NCI-H748 (cell line): ENCODE data around the gene SYNRG.
"Not testable (repeated sequence)": the region's sequence is repeated elsewhere in the genome, so short reads cannot be mapped to it uniquely, and the experiment has no call there.

Source experiments
- DNase-seq: peaks from one replicate; lab custom pipeline; 2025; ENCODE audit not compliant: unreplicated experiment; lab: John Stamatoyannopoulos, UW

The SYNRG gene

DNA sequence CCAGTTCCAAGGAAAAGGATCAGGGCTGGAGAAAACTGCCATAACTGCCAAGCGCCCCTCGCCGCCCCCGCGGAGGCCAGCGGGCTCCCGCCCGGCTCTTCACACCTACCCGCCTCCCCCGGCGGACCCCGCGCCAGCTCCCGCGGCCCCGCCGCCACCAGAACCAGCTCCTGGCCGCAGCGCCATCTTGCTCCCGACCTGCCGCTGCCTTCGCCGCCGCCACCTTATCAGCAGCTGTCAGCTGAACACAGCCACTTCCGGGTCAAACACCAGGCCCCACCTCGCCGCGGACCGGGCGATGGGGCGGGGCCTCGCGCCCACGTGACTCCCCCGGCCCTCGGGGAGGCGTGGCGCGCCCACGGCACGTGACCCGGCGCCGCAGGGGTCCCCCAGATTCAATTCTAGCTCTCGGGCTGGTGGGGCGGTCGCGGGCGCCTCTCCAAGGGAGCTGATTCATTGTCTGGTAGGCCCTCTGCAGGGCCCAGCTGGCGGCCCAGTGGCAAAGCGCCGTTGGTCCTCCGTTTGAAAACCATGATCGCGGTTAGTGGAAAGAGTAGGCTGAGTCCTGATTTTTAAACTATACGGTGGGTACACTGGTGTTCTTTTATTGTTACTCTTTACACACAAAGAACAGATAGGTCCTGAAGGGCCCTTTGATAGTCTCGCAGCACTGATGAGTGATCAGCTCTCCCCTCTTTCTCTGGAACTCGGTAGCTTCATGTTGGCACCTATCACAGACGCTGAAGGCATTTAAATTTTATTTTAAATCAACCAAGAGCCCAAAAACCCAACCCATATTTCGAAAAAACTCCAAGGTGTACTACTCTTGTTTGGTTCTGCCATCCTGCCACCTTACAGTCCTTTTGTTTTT, at the start of gene SYNRG:
Gene SYNRG (minus strand): TSS at position 249 of the 871 bp plus-strand sequence. CDS start 63 bp downstream, at position 186.
- DNase-seq, result peak; percentile 97

DNA sequence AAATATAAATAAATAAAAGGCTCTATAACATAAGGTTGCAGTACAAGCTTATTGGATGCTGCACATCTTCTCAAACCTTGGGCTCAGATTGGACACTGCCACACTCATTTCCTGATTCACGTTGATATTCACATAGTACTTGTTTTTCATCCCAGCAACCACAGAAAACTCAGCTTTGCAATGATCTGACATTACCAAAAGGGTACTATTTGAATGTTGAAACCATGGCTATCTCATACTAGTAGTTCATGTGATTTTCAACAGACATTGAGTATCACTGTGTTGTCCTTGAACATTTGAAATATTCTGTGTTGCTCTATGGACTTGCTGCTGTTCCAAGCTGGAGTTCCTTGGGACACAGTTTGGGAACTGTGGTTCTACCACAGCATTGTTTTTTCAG, 48.0 kb upstream of the SYNRG start:
- no peak for DNase-seq

GRCh38 chr17:37651849-37652248, 42.6 kb upstream of the SYNRG start:
- no peak for DNase-seq

DNA sequence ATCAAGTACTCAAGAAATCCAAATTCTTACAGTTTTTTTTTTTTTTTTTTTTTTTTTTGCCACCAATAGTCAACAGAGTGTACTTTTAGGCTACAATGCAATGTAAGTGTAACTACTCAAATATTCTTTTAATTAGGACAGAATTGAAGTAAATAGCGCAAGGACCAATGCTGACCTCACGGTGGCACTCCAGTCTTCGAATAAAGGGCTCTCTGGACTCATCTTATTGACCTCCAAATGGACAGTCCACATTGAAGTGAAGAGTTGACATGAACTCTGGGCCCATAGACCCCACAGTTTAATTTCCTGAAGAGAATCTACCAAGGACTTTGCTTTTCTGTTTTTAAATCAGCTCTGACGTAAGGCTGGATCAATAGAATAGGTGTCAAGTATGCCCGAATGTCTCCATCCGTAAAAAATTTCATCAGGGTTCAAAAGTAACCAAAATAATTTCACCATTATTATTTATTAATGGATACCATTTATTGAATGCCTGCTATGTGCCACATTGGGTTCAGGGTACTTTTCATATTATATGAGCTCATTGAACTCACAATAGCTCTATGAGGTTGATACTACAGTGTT, 41.3 kb upstream of the SYNRG start:
- DNase-seq, result peak; percentile 53

- DNase-seq, result no peak
Observed at GRCh38 chr17:37648555-37648954, 39.3 kb upstream of the SYNRG start.

DNA sequence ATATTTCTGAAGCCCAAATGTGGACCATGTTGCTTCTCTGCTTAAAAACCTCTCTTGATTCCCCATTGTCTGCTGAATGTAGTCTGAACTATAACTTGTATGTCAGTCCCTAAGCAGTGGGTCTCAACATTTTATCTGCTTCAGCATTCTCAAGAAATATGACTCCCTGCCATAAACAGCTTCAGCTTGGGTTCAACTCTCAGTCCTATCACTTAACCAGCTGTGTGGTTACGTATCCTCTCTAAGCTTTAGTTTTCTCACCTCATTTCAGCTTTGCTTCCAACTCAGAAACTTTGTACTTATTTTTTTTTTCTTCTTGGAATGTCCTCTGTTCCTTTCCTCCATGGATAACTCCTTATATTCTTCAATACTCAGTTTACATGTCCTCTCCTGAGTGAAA, 38.6 kb upstream of the SYNRG start:
- no peak for DNase-seq

DNA sequence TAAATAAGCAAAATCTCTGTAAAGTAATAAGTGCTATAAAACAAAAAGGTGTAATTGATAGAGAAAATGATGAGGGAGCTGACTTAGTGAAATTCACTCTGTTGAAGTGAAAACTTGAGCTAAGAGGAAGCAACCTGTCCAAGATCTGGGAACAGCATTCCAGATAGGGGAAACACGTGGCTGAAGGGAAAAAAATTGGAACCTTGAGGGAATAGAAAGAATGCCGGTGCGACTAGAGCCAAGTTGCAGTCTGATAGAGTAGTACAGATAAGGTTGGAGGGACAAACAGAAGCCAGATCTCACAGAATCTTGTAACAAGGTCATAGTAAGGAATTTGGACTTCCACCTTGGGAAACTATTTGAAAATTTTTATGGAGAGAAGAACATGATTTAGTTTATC, 34.7 kb upstream of the SYNRG start:
- peak; percentile 22 for DNase-seq

- peak; percentile 92 for DNase-seq
Observed at GRCh38 chr17:37643118-37643766, 34.0 kb upstream of the SYNRG start, which contains the start of gene DDX52. Gene DDX52 (minus strand): TSS chr17:37643446. CDS start chr17:37643420, 26 bp downstream.

- DNase-seq, result peak; percentile 48
Observed at GRCh38 chr17:37642681-37643080, 33.5 kb upstream of the SYNRG start.

DNA sequence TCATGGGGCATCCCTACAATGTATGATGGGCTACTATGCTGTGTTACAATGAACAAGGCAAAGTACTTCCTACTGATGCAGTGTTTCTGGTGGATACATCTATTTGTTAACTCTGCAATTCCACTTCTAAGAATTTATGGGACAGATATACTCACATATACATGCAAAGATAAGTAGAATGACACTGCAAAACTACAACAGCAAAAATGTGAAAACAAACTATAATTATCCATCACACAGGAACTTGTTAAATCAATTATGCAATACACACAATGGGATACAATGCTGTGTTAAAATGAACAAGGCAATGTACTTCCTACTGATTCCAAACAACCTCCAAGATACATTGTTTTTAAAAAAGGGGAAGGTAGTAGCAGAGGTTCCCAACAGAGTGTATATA, 30.8 kb upstream of the SYNRG start:
- no peak for DNase-seq

- DNase-seq, result no peak
Observed at GRCh38 chr17:37637956-37638355, 28.7 kb upstream of the SYNRG start.

DNA sequence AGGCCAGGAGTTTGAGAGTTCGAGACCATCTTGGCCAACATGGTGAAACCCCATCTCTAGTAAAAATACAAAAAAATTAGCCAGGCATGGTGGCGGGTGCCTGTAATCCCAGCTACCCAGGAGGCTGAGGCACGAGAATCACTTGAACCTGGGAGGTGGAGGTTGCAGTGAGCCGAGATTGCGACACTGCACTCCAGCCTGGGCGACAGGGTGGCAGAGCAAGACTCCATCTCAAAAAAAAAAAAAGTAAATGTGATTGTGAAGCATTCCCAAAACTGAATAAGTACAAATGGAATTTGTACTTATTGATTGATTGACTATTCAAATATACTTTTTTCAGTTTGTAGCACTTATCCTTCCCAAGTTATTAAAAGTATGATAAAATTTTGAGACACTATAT, 7.2 kb upstream of the SYNRG start:
- not testable (repeated sequence) for DNase-seq

DNA sequence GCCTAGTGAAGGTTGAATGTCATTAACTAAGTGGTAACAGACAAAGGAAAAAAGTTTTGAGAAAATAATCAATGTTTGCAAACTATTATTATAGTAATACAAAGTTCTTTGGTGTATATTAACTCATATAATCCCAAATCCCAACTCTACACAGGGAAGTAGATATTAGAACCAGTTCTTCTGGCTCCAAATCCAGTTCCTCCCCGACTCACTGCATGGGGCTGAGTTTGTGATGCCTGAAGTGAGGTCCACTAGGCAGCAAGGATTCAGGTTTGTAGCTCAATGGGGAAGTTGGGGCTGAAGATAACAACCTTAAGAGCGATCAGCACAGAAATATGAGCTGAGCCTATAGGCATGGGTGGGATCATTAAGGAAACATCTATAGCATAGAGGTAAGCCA, 5.6 kb upstream of the SYNRG start:
- DNase-seq, result no peak

GRCh38 chr17:37614391-37614790, 5.2 kb upstream of the SYNRG start:
- no peak for DNase-seq

DNA sequence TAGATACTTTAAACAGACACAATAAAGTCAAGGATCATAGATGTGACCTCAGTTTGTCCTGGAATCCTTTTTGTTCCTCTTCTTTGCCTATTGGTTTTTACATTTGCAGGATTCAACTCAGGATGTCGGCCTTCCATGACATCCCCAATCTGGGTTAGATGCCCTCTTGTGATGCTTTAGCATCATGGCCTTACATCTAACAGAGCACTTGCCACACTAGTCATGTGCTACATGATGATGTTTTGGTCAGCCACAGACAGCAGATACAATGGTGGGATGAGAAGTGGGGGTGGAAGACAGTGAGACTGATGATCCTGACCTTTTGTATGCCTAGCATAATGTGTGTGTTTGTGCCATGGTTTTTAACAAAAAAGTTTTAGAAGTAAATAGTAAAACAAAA, 1.8 kb upstream of the SYNRG start:
- no peak for DNase-seq

GRCh38 chr17:37610041-37610420, 813 bp upstream of the SYNRG start:
- DNase-seq, result not testable (repeated sequence)

DNA sequence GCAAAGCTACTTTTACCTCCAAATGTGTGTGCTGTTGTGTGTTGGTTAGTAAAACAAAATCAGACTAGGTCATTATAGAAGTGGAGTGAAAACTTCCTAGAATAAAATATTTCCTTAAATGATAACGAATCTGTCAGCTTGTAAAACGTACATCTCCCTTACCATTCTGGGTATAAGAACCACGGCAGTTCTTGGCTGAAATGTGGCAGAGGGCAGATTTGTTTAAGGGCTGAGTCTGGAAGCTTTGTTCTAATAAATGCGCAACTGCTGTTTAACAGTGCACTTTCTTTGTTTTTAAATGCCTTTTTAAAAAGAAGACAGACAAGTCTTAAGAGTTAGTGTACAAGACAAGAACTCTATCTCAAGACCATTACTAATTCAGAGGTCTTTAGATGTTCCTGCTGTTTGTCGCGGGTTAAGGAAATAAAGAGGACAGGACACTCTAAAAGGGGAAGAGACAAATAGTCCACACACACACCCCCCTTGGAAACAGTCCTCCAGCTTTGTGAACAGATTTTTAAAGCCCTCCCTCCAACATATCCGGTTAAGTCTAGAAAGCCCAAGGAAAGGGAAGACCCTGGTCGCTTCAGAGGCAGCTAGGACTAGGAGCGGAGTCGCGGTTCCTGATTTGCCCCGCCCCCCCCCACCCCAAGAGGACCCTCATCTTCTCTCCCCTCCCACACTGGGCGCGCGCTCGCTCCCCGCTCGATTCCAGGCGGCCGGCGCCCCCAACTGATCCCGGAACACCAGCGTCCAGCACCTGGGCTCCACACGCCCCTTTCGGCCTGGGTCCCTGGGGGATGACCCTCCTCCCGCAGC, 658 bp downstream of the SYNRG start:
- DNase-seq, result peak; percentile 75

DNA sequence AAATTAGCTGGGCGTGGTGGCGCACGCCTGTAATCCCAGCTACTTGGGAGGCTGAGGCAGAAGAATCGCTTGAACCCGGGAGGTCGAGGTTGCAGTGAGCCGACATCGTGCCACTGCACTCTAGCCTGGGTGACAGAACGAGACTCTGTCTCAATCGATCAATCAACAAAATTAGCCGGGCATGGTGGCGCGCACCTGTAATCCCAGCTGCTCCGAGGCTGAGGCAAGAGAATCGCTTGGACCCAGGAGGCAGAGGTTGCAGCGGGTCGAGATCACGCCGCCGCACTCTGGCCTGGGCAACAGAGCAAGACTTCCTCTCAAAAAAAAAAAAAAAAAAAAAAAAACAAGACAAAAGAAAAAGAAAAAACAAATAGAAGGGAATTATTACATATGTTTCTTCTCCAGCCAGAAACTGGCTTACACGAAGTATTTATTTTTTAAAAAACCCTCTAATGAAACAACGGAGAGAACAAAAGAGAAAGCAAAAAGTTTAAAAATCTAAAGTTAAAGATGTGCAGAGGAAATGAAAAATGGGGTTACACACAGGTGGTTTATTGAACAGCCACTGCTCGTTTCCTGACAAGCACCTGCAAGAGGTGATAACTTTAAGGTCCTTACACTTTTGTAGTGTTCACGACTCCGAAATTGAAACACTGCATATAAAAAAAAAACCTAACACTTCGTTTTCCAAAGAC, 1.4 kb downstream of the SYNRG start:
- DNase-seq, result no peak

DNA sequence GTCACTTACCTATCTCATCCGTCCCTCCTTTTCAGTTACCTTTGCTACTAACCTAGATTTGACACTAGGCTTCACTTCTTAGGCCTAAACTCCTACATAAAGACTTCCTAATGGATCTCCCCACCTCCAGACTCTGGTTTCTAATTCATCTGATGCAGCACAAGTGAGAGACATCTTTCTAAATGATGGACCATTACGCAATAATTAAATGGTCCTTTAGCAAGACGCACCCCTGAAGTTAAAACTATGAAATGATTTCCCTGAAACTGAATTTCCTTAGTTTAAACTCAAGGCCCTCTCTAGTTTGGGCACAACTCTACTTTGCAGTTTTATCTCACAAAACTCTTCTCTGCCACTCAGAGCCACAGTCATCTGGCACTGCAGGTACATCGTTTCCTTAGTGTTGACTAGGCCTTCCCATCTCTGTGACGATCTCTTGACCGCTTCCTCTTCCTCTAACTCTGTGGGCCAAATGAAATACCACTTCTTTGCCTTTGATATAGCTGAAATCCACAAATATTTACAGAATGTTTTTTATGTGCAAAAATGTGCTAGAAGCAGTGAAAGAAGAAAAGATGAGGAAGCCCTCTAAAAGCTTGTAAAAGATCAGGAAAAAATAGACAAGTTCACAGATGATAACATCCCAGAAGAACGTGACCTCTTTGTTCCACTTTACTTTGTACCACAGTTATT, 3.3 kb downstream of the SYNRG start:
- DNase-seq, result no peak

DNA sequence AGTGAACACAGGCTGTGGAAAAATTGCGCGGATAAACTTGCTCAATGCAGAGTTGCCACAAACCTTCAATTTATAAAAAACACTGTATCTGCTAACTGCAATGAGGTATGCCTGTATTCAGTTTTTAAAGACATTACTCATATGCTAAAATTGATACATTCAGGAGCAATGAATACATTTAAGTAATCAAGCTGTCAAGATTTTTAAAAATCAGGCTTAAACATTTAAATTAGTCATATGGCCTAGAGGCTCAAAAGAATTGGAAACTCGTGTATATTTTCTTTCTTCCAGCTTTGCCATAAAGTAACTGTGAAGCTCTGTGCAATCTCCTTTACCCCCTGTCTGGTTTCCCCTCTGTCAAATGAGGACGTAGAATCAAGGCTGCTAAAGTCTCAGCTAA, 4.1 kb downstream of the SYNRG start:
- DNase-seq, result no peak
